ENCODE results near the gene EEIG2.

DNA sequence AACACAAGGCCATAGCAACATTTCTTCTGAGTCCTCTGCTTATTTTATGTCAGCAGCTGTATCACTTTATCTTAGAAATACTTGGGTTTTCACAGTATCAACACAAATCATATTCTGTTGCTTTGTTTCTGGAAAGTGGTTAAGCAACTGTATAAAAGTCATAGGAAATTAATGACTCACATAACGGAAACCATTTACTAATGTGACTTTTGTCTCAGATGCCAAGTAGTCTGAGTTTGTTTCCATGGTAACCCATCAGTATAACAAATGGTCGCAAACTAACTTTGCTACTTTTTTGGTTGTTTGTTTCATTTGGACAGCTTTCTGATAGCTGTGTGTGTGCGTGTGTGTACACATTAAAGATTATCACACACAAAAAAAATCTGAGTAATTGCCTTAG, 31.1 kb downstream of the EEIG2 start:
- TF ChIP-seq, protein P1, sequence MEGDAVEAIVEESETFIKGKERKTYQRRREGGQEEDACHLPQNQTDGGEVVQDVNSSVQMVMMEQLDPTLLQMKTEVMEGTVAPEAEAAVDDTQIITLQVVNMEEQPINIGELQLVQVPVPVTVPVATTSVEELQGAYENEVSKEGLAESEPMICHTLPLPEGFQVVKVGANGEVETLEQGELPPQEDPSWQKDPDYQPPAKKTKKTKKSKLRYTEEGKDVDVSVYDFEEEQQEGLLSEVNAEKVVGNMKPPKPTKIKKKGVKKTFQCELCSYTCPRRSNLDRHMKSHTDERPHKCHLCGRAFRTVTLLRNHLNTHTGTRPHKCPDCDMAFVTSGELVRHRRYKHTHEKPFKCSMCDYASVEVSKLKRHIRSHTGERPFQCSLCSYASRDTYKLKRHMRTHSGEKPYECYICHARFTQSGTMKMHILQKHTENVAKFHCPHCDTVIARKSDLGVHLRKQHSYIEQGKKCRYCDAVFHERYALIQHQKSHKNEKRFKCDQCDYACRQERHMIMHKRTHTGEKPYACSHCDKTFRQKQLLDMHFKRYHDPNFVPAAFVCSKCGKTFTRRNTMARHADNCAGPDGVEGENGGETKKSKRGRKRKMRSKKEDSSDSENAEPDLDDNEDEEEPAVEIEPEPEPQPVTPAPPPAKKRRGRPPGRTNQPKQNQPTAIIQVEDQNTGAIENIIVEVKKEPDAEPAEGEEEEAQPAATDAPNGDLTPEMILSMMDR (IDR thresholded peaks at IDR 0.05; ENCODE audit: borderline replicate concordance, extremely low read depth, low read length, poor library complexity, severe bottlenecking): no peak
- TF ChIP-seq EZH2 (IDR thresholded peaks at IDR 0.05; ENCODE audit: borderline replicate concordance, low read depth, low read length, severe bottlenecking): no peak

All from DND-41 (cell line).